GM20000 (cell line): ENCODE data around the gene GLI1.
A peak's percentile ranks its signal among the peaks of the same experiment; 100 is the strongest.

Experiments used
- DNase-seq: peaks from one replicate; pipeline ENCODE4 v3.0.0; 2012; ENCODE audit warnings: low spot score
- TF ChIP-seq, protein P1 (sequence below): IDR thresholded peaks from 2 replicates; pipeline ENCODE4 v1.5.1; 2012; ENCODE audit warnings: mild to moderate bottlenecking, control low read depth; ENCODE audit errors: extremely low read depth, missing control alignments

The GLI1 gene

DNA sequence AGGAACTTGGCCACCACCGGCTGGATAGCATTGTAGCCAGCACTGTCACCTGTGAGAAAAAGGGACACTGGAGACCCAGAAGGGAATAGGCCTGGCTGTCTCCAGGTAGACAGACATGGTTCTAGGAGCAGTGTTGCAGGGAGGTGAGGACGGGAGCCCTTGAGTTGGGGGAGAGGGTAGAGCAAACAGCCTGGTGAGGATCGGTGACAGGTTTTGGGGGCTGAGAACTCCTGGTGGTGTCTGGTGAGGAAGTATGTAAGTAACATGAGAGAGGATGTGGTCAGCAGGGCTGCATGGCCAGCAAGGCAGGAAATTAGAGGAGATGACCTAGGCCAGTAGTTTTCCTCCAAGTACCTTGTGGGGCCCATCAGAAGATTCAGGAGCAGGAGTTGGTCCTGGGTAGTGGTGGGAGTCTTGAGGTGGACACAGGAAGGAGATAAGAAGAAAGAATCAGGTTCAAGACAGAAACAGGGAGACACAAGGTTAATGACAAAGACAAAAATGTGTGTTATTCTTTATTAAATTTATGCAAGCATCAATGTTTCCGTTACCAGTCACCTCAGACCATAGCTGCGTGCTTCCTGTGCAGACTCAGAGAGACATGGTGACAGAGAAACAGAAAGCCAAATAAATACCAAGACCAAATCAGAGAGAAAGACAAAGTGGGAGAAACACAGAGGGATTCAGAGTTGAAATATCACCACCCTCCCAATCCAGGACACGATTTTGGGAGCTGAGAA, 20.0 kb downstream of the GLI1 start, which contains the start of gene ARHGAP9:
Gene ARHGAP9, minus strand, starts transcription at position 491 of the 740 bp plus-strand sequence. Its CDS starts 460 bp downstream, at position 31.
- TF ChIP-seq, protein P1, sequence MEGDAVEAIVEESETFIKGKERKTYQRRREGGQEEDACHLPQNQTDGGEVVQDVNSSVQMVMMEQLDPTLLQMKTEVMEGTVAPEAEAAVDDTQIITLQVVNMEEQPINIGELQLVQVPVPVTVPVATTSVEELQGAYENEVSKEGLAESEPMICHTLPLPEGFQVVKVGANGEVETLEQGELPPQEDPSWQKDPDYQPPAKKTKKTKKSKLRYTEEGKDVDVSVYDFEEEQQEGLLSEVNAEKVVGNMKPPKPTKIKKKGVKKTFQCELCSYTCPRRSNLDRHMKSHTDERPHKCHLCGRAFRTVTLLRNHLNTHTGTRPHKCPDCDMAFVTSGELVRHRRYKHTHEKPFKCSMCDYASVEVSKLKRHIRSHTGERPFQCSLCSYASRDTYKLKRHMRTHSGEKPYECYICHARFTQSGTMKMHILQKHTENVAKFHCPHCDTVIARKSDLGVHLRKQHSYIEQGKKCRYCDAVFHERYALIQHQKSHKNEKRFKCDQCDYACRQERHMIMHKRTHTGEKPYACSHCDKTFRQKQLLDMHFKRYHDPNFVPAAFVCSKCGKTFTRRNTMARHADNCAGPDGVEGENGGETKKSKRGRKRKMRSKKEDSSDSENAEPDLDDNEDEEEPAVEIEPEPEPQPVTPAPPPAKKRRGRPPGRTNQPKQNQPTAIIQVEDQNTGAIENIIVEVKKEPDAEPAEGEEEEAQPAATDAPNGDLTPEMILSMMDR: no peak
- DNase-seq: peak; percentile 78

DNA sequence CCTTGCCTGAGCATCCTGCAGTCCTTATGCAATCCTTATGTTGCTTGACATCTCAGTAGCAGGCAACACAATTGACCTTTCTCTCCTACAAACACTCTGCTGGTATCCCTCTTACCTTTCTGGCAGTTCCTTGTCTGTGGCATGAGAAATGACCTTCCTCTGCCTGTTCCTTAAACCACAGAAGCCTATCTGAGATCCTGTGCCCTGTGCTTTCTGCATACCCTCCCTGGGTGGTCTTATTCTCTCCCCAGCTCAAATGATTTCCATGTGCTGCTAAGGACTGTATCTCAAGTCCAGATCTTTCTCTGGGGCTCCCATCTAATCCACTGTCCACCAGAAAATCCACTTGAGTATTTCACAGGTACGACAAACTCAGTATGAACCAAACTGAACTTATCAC, 22.1 kb downstream of the GLI1 start:
- DNase-seq: no peak
- TF ChIP-seq, protein P1: no peak

DNA sequence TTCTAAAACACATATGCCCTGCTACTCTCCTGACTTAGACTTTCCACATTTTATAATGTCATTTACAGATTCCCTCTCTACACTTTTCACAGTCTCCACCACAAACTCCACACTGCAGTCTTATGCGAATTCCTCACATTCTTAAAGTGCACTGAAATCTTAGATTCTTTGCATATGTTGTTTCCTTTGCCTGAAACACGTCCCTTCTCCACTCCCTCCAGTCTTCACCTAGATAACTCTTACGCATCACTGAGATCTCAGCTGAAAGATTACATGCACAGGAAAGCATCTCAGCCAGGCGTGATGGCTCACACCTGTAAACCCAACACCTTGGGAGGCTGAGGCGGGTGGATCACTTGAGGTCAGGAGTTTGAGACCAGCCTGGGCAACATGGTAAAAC, 23.9 kb downstream of the GLI1 start:
- TF ChIP-seq, protein P1: no peak
- DNase-seq: no peak

DNA sequence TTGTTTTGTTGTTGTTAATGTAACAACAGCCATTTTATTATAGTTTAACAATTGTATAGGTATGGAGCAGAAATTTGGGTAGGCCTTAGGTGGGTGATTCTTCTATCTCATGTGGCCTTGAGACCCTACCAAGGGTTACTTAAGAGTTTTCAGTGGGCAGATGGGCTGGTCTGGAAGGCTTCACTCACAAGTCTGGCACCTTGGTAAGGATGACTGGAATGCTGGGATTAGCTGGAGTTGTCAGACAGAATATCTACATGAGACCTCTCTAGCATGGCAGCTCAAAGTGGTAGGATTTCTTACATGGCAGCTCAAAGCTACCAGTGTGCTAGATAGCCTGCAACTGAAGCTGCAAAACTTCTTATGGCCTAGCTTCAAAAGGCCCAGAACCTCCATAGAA, 26.1 kb downstream of the GLI1 start:
- DNase-seq: no peak
- TF ChIP-seq, protein P1: no peak

DNA sequence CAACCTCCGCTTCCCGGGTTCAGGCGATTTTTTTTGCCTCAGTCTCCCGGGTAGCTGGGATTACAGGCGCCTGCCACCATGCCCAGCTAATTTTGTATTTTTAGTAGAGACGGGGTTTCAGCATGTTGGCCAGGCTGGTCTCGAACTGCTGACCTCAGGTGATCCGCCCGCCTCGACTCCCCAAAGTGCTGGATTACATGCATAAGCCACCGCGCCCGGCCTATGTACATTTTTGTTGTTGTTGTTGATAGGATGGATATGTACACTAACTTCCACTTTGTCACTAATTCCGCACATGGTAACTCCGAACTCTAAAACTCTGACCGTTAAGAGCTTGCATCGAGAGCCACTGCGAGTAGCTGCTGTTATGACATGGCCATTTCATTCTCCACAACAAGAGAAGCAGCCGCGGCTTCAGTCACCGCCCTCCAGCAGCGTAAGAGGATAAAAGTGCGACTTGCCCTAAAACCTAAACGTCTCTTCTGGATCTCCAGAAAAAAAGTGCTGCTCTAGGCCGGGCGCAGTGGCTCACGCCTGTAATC, 27.5 kb downstream of the GLI1 start:
- no peak for DNase-seq
- TF ChIP-seq, protein P1: no peak

DNA sequence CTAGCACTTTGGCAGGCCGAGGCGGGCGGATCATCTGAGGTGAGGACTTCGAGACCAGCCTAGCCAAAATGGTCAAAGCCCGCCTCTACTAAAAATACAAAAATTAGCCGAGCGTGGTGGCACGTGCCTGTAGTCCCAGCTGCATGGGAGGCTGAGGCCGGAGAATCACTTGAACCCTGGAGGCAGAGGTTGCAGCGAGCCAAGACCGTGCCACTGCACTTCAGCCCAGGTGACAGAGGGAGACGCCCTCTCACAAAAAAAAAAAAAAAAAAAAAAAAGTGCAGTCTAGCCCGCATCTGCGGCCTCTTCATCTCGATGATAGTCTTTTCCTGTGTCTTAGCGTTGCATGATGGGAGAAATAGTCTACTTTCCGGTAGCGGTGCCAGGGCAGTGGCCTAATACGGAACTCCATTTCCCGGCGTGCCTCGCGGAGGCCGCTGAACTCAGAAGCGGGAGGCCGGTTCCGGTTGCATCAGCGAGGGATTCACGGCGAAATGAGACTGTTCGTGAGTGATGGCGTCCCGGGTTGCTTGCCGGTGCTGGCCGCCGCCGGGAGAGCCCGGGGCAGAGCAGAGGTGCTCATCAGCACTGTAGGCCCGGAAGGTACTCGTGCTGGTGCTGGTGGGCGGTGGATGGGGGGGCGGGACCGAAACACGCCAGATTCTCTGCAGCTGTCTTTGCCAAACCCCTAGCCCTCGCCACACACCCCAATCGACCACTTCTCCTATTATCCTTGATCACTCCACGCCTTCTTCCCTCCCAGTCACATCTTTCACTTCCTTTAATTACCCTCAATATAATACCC, 28.2 kb downstream of the GLI1 start, which contains the start of gene MARS1:
Gene MARS1, plus strand, starts transcription at position 472 of the 805 bp plus-strand sequence. Its CDS starts 23 bp downstream, at position 495.
- TF ChIP-seq, protein P1: no peak
- DNase-seq: peak; percentile 93
